Natural killer cell (primary cell): ENCODE data around the gene IFT43. TPM values are rescaled to one million over a fixed set of nuclear protein-coding genes. Genes with fewer than 3 reads are reported as not detected.

Experiments used
- ATAC-seq, 3 donors: fragments of 150-1000 bp in 2 of 3; fragments of 200-7000 bp in 1 of 3; cut with Tn5 transposase; 1 replicate in 1 of 3; 2 replicates in 2 of 3; pipeline ENCODE4 v1.10.0; 2021; ENCODE audit warnings: mild to moderate bottlenecking in 2 of 3, moderate library complexity in 2 of 3
- DNase-seq, 2 donors: peaks; one replicate each; pipeline versions ENCODE4 v3.0.0 to v3.0.0-alpha.2; 2013 to 2021; ENCODE audit warnings: mixed read lengths in 1 of 2
- H3K27ac ChIP-seq: one replicate; pipeline ENCODE4 v1.5.1; 2013; ENCODE audit warnings: mild to moderate bottlenecking, low read length
- H3K27me3 ChIP-seq: one replicate; pipeline ENCODE4 v1.6.1; 2013; ENCODE audit warnings: low read length; ENCODE audit not compliant: control insufficient read depth, insufficient read depth
- H3K36me3 ChIP-seq: one replicate; pipeline ENCODE4 v1.6.1; 2013; ENCODE audit warnings: low read length; ENCODE audit not compliant: control insufficient read depth, insufficient read depth
- H3K4me1 ChIP-seq: one replicate; pipeline ENCODE4 v1.6.1; 2013; ENCODE audit warnings: low read length; ENCODE audit not compliant: control insufficient read depth, insufficient read depth
- H3K4me3 ChIP-seq: one replicate; pipeline ENCODE4 v1.5.1; 2013; ENCODE audit warnings: low read length
- H3K9me3 ChIP-seq: one replicate; pipeline ENCODE4 v1.6.1; 2013; ENCODE audit warnings: low read length; ENCODE audit not compliant: control insufficient read depth, insufficient read depth
- H3K27ac Mint-ChIP-seq, 2 donors: one replicate each; pipeline ENCODE4 v1.8.0; 2022; ENCODE audit warnings: mild to moderate bottlenecking in 2 of 2, mixed read lengths in 2 of 2, moderate library complexity in 1 of 2
- H3K27me3 Mint-ChIP-seq, 2 donors: one replicate each; pipeline ENCODE4 v1.8.0; 2022; ENCODE audit warnings: low read depth in 2 of 2, mixed read lengths in 2 of 2
- H3K36me3 Mint-ChIP-seq: one replicate; pipeline ENCODE4 v1.8.0; 2022; ENCODE audit warnings: mixed read lengths
- H3K4me1 Mint-ChIP-seq, 2 donors: one replicate each; pipeline ENCODE4 v1.8.0; 2022; ENCODE audit warnings: mixed read lengths in 2 of 2
- H3K4me3 Mint-ChIP-seq: one replicate; pipeline ENCODE4 v1.8.0; 2022; ENCODE audit warnings: mild to moderate bottlenecking, moderate library complexity, mixed read lengths
- H3K9me3 Mint-ChIP-seq, 2 donors: one replicate each; pipeline ENCODE4 v1.8.0; 2022; ENCODE audit warnings: mixed read lengths in 2 of 2
- WGBS: methylation state at CpG from one replicate; pipeline ENCODE4 v1.1.7; 2013; ENCODE audit warnings: missing lambda C conversion rate; ENCODE audit not compliant: insufficient coverage; 5-methylcytosine and 5-hydroxymethylcytosine counted together
- intact Hi-C: fragments of 100-400 bp; cut with micrococcal nuclease; formaldehyde crosslinking; loops from one replicate; pipeline ENCODE4 v1.14.2; 2022
- total RNA-seq, 4 donors: library from RNA; stranded (reverse); fragments of 120-200 nt in 1 of 4; gene quantifications; one replicate each; pipeline versions ENCODE4 v1.2.3 to v1.2.4, GENCODE V29; 2013 to 2022
- TF ChIP-seq, protein P1 (sequence below): fragments of 200-600 bp; IDR thresholded peaks from one replicate; pipeline ENCODE4 v1.8.0; 2022; ENCODE audit warnings: antibody characterized with exemption

Gene IFT43
- total RNA-seq, 3 donors from 2014 or later (not counting 1 experiment from before 2014, with no cell fraction given), result 19.0 to 20.8 (median 20.7) TPM

DNA sequence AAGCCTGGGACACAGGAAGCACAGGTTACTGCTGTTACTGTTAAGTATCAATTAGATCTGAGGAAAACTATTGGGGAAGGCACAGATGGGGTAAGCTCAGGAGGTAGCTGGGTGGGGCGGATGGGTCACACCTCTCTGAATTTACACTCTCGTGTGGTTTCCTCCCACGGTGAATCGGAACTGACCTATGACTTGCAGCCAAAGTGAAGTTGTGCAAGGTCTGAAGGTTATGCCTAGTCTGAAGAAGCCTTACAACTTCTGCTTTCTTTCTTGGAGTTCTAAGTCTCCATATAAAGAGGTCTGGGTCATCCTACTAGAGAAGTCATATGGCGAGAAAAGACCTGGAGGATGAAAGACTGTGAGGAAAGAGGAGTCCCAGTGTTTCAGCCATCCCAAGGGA, 140.5 kb downstream of the IFT43 start:
- no peak overlapping the region for H3K27ac ChIP-seq
- no peaks in the 10 kb centered on the region for H3K4me1 ChIP-seq
- H3K27me3 Mint-ChIP-seq, result peaks cover 41 to 66% of the 10 kb centered on the region in 2 donors
- H3K9me3 ChIP-seq, result no peaks in the 10 kb centered on the region
- H3K4me3 ChIP-seq, result no peak overlapping the region
- no peaks in the 10 kb centered on the region for H3K9me3 Mint-ChIP-seq
- H3K4me3 Mint-ChIP-seq, result no peak overlapping the region
- H3K36me3 Mint-ChIP-seq, result no peaks in the 10 kb centered on the region
- no peak overlapping the region for H3K27ac Mint-ChIP-seq
- no peaks in the 10 kb centered on the region for H3K27me3 ChIP-seq
- H3K36me3 ChIP-seq, result no peaks in the 10 kb centered on the region
- intact Hi-C loops, result no loop called here
- DNase-seq (no peak), ATAC-seq (no peak)
- WGBS, result 82% methylated on average over 5 of the region's 5 CpGs
- no peaks in the 10 kb centered on the region for H3K4me1 Mint-ChIP-seq
- TF ChIP-seq, protein P1, sequence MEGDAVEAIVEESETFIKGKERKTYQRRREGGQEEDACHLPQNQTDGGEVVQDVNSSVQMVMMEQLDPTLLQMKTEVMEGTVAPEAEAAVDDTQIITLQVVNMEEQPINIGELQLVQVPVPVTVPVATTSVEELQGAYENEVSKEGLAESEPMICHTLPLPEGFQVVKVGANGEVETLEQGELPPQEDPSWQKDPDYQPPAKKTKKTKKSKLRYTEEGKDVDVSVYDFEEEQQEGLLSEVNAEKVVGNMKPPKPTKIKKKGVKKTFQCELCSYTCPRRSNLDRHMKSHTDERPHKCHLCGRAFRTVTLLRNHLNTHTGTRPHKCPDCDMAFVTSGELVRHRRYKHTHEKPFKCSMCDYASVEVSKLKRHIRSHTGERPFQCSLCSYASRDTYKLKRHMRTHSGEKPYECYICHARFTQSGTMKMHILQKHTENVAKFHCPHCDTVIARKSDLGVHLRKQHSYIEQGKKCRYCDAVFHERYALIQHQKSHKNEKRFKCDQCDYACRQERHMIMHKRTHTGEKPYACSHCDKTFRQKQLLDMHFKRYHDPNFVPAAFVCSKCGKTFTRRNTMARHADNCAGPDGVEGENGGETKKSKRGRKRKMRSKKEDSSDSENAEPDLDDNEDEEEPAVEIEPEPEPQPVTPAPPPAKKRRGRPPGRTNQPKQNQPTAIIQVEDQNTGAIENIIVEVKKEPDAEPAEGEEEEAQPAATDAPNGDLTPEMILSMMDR, result no peak

DNA sequence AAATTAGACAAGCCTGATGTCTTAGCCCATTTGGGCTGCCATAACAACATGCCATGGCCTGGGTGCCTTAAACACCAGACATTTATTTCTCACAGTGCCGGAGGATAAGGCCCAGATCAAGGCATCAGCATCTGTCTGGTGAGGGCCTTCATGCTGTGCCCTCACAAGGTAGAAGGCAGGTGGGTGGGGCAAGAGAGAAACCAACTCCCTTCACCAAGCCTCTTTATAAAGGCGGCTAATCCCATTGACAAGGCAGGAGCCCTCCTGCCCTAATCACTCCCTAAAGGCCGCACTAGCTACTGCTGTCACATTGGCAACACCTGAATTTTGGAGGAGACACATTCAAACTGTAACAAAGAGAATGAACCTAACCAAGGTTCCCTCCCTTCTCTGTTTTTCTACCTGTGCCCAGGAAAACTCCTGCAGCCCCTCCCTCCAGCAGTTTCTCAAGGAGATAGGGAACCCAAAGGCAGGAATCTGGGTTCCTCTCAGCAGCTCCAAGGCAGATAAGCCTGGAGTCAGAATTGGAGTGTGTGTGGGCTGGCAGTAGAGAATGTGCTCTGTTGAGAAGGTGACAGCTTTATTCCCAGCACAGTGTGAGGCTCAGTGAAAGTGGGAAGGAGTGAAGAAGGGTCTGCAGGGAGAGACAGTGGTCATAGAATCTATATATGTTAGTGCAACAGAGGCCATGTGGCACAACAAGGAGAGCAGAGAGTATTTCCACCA, 144.5 kb downstream of the IFT43 start:
- no peaks in the 10 kb centered on the region for H3K4me1 Mint-ChIP-seq
- no peaks in the 10 kb centered on the region for H3K36me3 ChIP-seq
- H3K9me3 Mint-ChIP-seq, result no peaks in the 10 kb centered on the region
- H3K27ac Mint-ChIP-seq, result no peak overlapping the region
- no peak overlapping the region for H3K4me3 Mint-ChIP-seq
- no peaks in the 10 kb centered on the region for H3K9me3 ChIP-seq
- peaks cover 58 to 84% of the 10 kb centered on the region in 2 donors for H3K27me3 Mint-ChIP-seq
- H3K27me3 ChIP-seq, result no peaks in the 10 kb centered on the region
- no peak overlapping the region for H3K4me3 ChIP-seq
- 71% methylated on average over 2 of the region's 3 CpGs for WGBS
- ATAC-seq, result no peak
- H3K36me3 Mint-ChIP-seq, result no peaks in the 10 kb centered on the region
- DNase-seq, result no peak
- no peak overlapping the region for H3K27ac ChIP-seq
- no peaks in the 10 kb centered on the region for H3K4me1 ChIP-seq
- TF ChIP-seq, protein P1, result no peak
- intact Hi-C loops, result no loop called here

DNA sequence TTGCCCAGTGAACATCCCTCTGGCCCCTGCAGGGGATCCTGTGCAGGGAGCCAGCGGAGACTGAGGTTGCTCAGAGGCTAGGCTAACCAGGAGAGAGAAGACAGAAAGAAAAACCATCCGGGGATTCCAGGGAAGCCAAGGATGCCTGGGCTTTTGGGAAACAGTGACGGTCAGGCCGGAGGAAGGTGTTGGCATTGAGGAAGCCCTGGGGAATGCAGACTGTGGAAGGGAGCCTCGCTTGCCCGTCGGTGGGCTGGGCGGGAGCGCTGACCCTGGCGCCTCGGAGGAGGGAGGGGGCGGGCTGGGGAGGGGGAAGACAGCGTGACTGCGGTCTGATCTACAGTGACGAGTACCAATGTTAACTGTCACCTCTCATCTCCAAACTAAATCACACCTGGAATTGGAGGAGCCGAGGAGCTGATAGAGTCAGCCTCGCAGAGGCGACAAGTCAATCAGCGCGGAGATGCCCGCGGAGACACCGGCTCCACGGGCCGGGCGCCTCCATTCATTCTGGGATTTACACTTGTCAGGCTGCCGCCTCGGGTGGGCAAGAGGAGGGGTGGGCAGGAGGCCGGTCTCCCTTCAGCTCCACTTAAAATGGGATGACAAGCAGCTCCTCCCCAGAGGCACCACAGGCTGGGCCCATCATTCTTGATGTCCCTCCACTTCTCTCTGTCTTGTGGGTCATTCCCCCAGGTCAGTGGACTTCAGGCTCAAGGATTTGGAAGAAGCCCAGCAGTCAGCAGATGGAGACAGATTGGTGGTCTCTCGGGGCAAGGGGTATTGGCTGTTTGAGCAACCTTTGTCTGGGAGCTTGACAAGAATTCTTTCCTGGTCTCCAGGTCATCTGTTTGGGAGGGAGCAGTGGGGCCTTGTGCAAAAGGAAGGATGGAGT, 145.8 kb downstream of the IFT43 start:
- no peaks in the 10 kb centered on the region for H3K9me3 ChIP-seq
- DNase-seq (no peak), ATAC-seq (no peak)
- TF ChIP-seq, protein P1, result no peak
- Mint-ChIP-seq H3K36me3 (no peaks in the 10 kb centered on the region), H3K4me3 (no peak overlapping the region), H3K27me3 (peaks cover 60 to 86% of the 10 kb centered on the region in 2 donors), H3K4me1 (no peaks in the 10 kb centered on the region), H3K27ac (no peak overlapping the region), H3K9me3 (no peaks in the 10 kb centered on the region)
- H3K4me1 ChIP-seq, result no peaks in the 10 kb centered on the region
- H3K27ac ChIP-seq, result no peak overlapping the region
- intact Hi-C loops, result no loop called here
- no peak overlapping the region for H3K4me3 ChIP-seq
- no peaks in the 10 kb centered on the region for H3K36me3 ChIP-seq
- WGBS, result 18% methylated on average over 20 of the region's 30 CpGs
- no peaks in the 10 kb centered on the region for H3K27me3 ChIP-seq
